HCT116 (cell line): ENCODE data around the gene VAV2.

Experiments
- ATF3 ChIP-seq: IDR thresholded peaks from 2 replicates; pipeline ENCODE4 v1.6.1; 2012
- EZH2phosphoT487 ChIP-seq: fragments of 200-600 bp; IDR thresholded peaks from 2 replicates; pipeline ENCODE4 v1.6.1; 2018; ENCODE audit warnings: antibody characterized with exemption, borderline replicate concordance
- JUND ChIP-seq: IDR thresholded peaks from 2 replicates; pipeline ENCODE4 v1.6.1; 2012
- POLR2A ChIP-seq: IDR thresholded peaks from 2 replicates; pipeline ENCODE4 v1.7.0; 2011; ENCODE audit warnings: borderline replicate concordance; ENCODE audit not compliant: insufficient read depth, insufficient read length; ENCODE audit errors: extremely low read depth
- POLR2AphosphoS5 ChIP-seq: IDR thresholded peaks from 2 replicates; pipeline ENCODE4 v1.6.1; 2011; ENCODE audit warnings: mild to moderate bottlenecking, low read depth, low read length, moderate library complexity
- TF ChIP-seq, protein P1 (sequence below), 3 experiments: fragments of 200-600 bp in 1 of 3; sonication (generic) in 1 of 3; IDR thresholded peaks in 2 of 3; conservative IDR thresholded peaks in 1 of 3; 2 replicates each; pipeline ENCODE4 v1.5.1; 2012 to 2017; ENCODE audit warnings: low read depth in 2 of 3, low read length in 2 of 3, antibody characterized with exemption in 1 of 3, borderline replicate concordance in 1 of 3, control low read depth in 1 of 3, mild to moderate bottlenecking in 1 of 3, mixed read lengths in 1 of 3, mixed run types in 1 of 3, moderate library complexity in 1 of 3; ENCODE audit not compliant: insufficient read depth in 1 of 3

DNA sequence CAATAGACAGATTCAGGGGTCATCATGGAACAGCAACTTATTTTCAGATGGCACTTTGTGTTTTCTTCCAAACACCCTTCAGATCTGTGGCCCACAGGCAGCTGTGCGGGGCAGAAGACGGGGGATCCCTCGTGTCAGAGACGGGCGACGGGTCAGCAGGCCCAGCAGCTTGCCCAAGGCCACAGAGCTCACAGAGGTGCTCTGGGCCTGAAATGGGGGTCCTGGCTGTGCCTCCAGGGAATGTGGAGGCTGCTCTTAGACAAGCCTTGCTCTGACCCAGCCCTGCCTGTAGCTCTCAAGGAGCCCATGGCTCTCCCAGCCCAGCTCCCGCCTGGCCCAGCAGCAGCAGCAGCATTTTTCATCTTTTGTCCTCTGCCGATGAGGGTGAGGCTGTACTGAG lies 213.0 kb downstream of the VAV2 start:
- TF ChIP-seq, protein P1, sequence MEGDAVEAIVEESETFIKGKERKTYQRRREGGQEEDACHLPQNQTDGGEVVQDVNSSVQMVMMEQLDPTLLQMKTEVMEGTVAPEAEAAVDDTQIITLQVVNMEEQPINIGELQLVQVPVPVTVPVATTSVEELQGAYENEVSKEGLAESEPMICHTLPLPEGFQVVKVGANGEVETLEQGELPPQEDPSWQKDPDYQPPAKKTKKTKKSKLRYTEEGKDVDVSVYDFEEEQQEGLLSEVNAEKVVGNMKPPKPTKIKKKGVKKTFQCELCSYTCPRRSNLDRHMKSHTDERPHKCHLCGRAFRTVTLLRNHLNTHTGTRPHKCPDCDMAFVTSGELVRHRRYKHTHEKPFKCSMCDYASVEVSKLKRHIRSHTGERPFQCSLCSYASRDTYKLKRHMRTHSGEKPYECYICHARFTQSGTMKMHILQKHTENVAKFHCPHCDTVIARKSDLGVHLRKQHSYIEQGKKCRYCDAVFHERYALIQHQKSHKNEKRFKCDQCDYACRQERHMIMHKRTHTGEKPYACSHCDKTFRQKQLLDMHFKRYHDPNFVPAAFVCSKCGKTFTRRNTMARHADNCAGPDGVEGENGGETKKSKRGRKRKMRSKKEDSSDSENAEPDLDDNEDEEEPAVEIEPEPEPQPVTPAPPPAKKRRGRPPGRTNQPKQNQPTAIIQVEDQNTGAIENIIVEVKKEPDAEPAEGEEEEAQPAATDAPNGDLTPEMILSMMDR (IDR thresholded peaks at IDR 0.05 in 2 of 3, conservative IDR thresholded peaks at IDR 0.05 in 1 of 3; ENCODE audit: borderline replicate concordance in 1 of 3, insufficient read depth in 1 of 3, low read depth in 2 of 3, low read length in 2 of 3), result no peak
- no peak for TF ChIP-seq POLR2AphosphoS5
- TF ChIP-seq EZH2phosphoT487, result no peak
- TF ChIP-seq JUND, result no peak
- no peak for TF ChIP-seq POLR2A
- no peak for TF ChIP-seq ATF3
